HG02571 (cell line): Measurements from ENCODE around the gene SEC16A.

Experiments used
- ATAC-seq: cut with Tn5 transposase; IDR thresholded peaks from one replicate; pipeline ENCODE4 v1.9.1; 2021; ENCODE audit warnings: mild to moderate bottlenecking, moderate library complexity; ENCODE audit not compliant: unreplicated experiment

Gene SEC16A

GRCh38 chr9:136518623-136519022, 35.8 kb upstream of the SEC16A start:
- ATAC-seq, result no peak

- ATAC-seq, result no peak
Measured at GRCh38 chr9:136517950-136518349, 35.1 kb upstream of the SEC16A start.

GRCh38 chr9:136517012-136517743, 34.3 kb upstream of the SEC16A start:
- ATAC-seq, result no peak

GRCh38 chr9:136516191-136516654, 33.4 kb upstream of the SEC16A start:
- no peak for ATAC-seq

GRCh38 chr9:136515276-136515675, 32.4 kb upstream of the SEC16A start:
- no peak for ATAC-seq

- ATAC-seq, result no peak
Measured at GRCh38 chr9:136514022-136514714, 31.3 kb upstream of the SEC16A start.

GRCh38 chr9:136513191-136513590, 30.4 kb upstream of the SEC16A start:
- ATAC-seq, result no peak

GRCh38 chr9:136512651-136513071, 29.8 kb upstream of the SEC16A start:
- ATAC-seq, result no peak

GRCh38 chr9:136511670-136512592, 29.1 kb upstream of the SEC16A start:
- ATAC-seq, result no peak

- ATAC-seq, result no peak
Measured at GRCh38 chr9:136511144-136511669, 28.4 kb upstream of the SEC16A start.

GRCh38 chr9:136510561-136510960, 27.7 kb upstream of the SEC16A start:
- no peak for ATAC-seq

- no peak for ATAC-seq
Measured at GRCh38 chr9:136509549-136509948, 26.7 kb upstream of the SEC16A start.

GRCh38 chr9:136508729-136509500, 26.1 kb upstream of the SEC16A start:
- ATAC-seq, result no peak

- no peak for ATAC-seq
Measured at GRCh38 chr9:136507992-136508375, 25.1 kb upstream of the SEC16A start.

- ATAC-seq, result no peak
Measured at GRCh38 chr9:136507221-136507991, 24.6 kb upstream of the SEC16A start.

GRCh38 chr9:136506425-136506824, 23.6 kb upstream of the SEC16A start:
- no peak for ATAC-seq

- no peak for ATAC-seq
Measured at GRCh38 chr9:136505406-136506403, 22.9 kb upstream of the SEC16A start.
